Activated CD4-positive, CD25-positive, alpha-beta regulatory T cell treated with anti-CD3 and anti-CD28 coated beads, Interleukin-2, amount 50 U/mL, for 16 hours (primary cell): Measurements from ENCODE around the gene TADA3.

Experiments
- DNase-seq: peaks from one replicate; pipeline ENCODE4 v3.0.0-alpha.2; 2020; ENCODE audit warnings: low read depth, low spot score

Gene TADA3

GRCh38 chr3:9809615-9810432 is 17.6 kb upstream of the TADA3 start, which contains the start of gene TTLL3:
Gene TTLL3 (plus strand): TSS chr3:9810262. CDS start chr3:9810662, 400 bp downstream.
- DNase-seq: no peak

GRCh38 chr3:9809239-9809614 is 17.0 kb upstream of the TADA3 start:
- no peak for DNase-seq

- peak; percentile 12 for DNase-seq
Measured at GRCh38 chr3:9808345-9809037, 16.2 kb upstream of the TADA3 start.

- no peak for DNase-seq
Measured at GRCh38 chr3:9807981-9808344, 15.7 kb upstream of the TADA3 start.

GRCh38 chr3:9806688-9807589 is 14.7 kb upstream of the TADA3 start:
- no peak for DNase-seq

GRCh38 chr3:9806137-9806536 is 13.9 kb upstream of the TADA3 start:
- no peak for DNase-seq

- DNase-seq: no peak
Measured at GRCh38 chr3:9804996-9805395, 12.7 kb upstream of the TADA3 start.

GRCh38 chr3:9803494-9803893 is 11.2 kb upstream of the TADA3 start:
- no peak for DNase-seq

GRCh38 chr3:9800529-9800928 is 8.3 kb upstream of the TADA3 start:
- DNase-seq: no peak

- no peak for DNase-seq
Measured at GRCh38 chr3:9797196-9797945, 5.1 kb upstream of the TADA3 start.

GRCh38 chr3:9795207-9795606 is 2.9 kb upstream of the TADA3 start:
- DNase-seq: no peak

GRCh38 chr3:9794400-9794799 is 2.1 kb upstream of the TADA3 start:
- no peak for DNase-seq

- DNase-seq: no peak
Measured at GRCh38 chr3:9793161-9793781, 998 bp upstream of the TADA3 start.

- no peak for DNase-seq
Measured at GRCh38 chr3:9791790-9792404, 376 bp downstream of the TADA3 start.

GRCh38 chr3:9791127-9791526 is 1.1 kb downstream of the TADA3 start:
- no peak for DNase-seq

- no peak for DNase-seq
Measured at GRCh38 chr3:9787714-9788113, 4.6 kb downstream of the TADA3 start.

- no peak for DNase-seq
Measured at GRCh38 chr3:9786825-9787669, 5.2 kb downstream of the TADA3 start.

- DNase-seq: no peak
Measured at GRCh38 chr3:9786209-9786739, 6.0 kb downstream of the TADA3 start.

GRCh38 chr3:9785602-9786001 is 6.7 kb downstream of the TADA3 start:
- DNase-seq: no peak
